ENCODE results near the gene IL36RN. TPM values are rescaled to one million over a fixed set of nuclear protein-coding genes. Genes with fewer than 3 reads are reported as not detected.
"Not testable (repeated sequence)": the region's sequence is repeated elsewhere in the genome, so short reads cannot be mapped to it uniquely, and the experiment has no call there.

The IL36RN gene
- total RNA-seq, 2 experiments from 2014 or later = not detected

DNA sequence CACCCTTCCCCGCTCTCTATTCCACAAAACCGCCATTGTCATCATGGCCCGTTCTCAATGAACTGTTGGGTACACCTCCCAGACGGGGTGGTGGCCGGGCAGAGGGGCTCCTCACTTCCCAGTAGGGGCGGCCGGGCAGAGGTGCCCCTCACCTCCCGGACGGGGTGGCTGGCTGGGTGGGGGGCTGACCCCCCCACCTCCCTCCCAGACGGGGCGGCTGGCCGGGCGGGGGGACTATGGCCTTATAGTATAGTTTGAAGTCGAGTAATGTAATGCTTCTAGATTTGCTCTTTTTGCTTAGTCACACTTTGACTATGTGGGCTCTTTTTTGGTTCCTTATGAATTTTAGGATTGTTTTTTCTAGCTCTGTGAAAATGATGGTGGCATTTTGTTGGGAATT is 37.3 kb downstream of the IL36RN start:
- H3K27ac Mint-ChIP-seq, H3K36me3 Mint-ChIP-seq: not testable (repeated sequence)

GRCh38 chr2:113096842-113097618 is 38.0 kb downstream of the IL36RN start:
- H3K27me3 Mint-ChIP-seq, H3K4me3 Mint-ChIP-seq, H3K36me3 Mint-ChIP-seq, H3K27ac Mint-ChIP-seq, DNase-seq: not testable (repeated sequence)
- H3K4me1 Mint-ChIP-seq = peaks cover 19% of the 10 kb centered on the region
- H3K9me3 Mint-ChIP-seq = peaks cover 17% of the 10 kb centered on the region

More for the DNA sequence above, 37.3 kb downstream of the IL36RN start:
- Mint-ChIP-seq H3K4me1 (peaks cover 19% of the 10 kb centered on the region), H3K9me3 (peaks cover 17% of the 10 kb centered on the region)
- DNase-seq, H3K27me3 Mint-ChIP-seq, H3K4me3 Mint-ChIP-seq: not testable (repeated sequence)

GRCh38 chr2:113098041-113098440 is 39.0 kb downstream of the IL36RN start:
- no peak for DNase-seq
- H3K27ac Mint-ChIP-seq = peak overlapping the region; percentile 46
- peak overlapping the region; percentile 20 for H3K4me3 Mint-ChIP-seq
- no peaks in the 10 kb centered on the region for H3K27me3 Mint-ChIP-seq
- peaks cover 6% of the 10 kb centered on the region for H3K36me3 Mint-ChIP-seq
- peaks cover 20% of the 10 kb centered on the region for H3K4me1 Mint-ChIP-seq
- peaks cover 21% of the 10 kb centered on the region for H3K9me3 Mint-ChIP-seq

DNA sequence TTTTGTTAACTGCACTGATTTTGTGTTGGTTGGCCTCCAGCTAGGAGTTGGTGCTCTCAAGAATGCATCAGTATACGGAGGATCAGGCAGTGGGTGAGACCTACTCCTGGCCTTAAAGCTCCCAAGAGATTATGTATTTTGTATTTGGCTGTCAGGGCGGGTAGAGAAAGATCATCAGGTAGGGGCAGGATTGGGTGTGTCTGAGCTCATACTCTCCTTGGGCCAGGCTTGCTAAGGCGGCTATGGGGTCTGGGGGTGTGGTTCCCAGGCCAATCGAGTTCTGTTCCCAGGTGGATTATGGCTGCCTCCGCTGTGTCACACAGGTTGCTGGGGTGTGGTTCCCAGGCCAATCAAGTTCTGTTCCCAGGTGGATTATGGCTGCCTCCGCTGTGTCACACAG is 39.5 kb downstream of the IL36RN start:
- Mint-ChIP-seq H3K4me1 (peaks cover 25% of the 10 kb centered on the region), H3K9me3 (peaks cover 25% of the 10 kb centered on the region), H3K27ac (peak overlapping the region; percentile 46), H3K27me3 (no peaks in the 10 kb centered on the region), H3K4me3 (peak overlapping the region; percentile 20), H3K36me3 (peaks cover 8% of the 10 kb centered on the region)
- no peak for DNase-seq

GRCh38 chr2:113102133-113102532 is 43.1 kb downstream of the IL36RN start:
- peaks cover 10% of the 10 kb centered on the region for H3K36me3 Mint-ChIP-seq
- H3K4me3 Mint-ChIP-seq = no peak overlapping the region
- H3K4me1 Mint-ChIP-seq = peaks cover 43% of the 10 kb centered on the region
- H3K27ac Mint-ChIP-seq = no peak overlapping the region
- no peak for DNase-seq
- peaks cover 23% of the 10 kb centered on the region for H3K9me3 Mint-ChIP-seq
- no peaks in the 10 kb centered on the region for H3K27me3 Mint-ChIP-seq

- peaks cover 6% of the 10 kb centered on the region for H3K36me3 Mint-ChIP-seq
- no peak for DNase-seq
- H3K27ac Mint-ChIP-seq = no peak overlapping the region
- H3K4me3 Mint-ChIP-seq = no peak overlapping the region
- peaks cover 32% of the 10 kb centered on the region for H3K4me1 Mint-ChIP-seq
- peaks cover 15% of the 10 kb centered on the region for H3K9me3 Mint-ChIP-seq
- no peaks in the 10 kb centered on the region for H3K27me3 Mint-ChIP-seq
Measured at GRCh38 chr2:113103277-113103676, 44.3 kb downstream of the IL36RN start.

GRCh38 chr2:113104054-113104611 is 45.1 kb downstream of the IL36RN start:
- Mint-ChIP-seq H3K27me3 (no peaks in the 10 kb centered on the region), H3K4me3 (no peak overlapping the region), H3K36me3 (peaks cover 6% of the 10 kb centered on the region), H3K9me3 (peaks cover 15% of the 10 kb centered on the region), H3K4me1 (peaks cover 29% of the 10 kb centered on the region), H3K27ac (peak overlapping the region; percentile 83)
- DNase-seq = peak; percentile 41

DNA sequence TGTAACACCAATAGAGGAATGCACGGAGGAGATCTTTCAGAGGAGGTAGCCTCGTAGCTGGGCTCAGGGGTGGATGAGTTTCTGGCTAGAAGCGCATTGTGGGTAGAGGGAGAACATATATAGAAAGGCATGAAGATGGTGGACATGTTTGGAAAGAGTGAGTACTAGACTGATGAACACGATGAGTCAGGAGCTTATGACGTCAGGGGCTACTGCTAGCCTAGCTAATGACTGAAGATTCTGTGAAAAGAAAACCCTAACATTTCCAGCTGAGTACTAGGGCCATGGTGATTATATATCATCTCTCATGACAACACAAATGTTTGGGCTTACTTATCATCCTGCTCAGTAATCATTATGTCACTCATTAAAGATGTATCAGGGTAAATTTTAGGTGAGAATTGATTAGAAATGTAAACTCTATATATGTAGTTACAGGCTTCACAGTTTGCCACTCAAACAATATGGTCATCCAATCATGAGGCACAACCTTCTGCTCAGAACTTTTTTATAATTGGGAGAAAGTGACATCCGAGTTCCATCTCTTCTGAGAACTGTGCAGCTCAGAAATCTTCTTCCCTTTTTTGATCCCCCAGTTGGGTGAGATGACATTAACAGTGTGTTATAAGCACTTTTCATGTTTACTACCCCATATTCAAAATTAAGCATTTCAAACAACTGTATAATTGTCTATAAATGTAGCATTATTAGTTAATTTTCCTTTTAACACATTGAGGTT is 46.2 kb downstream of the IL36RN start:
- Mint-ChIP-seq H3K9me3 (peaks cover 15% of the 10 kb centered on the region), H3K36me3 (peaks cover 6% of the 10 kb centered on the region), H3K4me1 (peaks cover 29% of the 10 kb centered on the region), H3K4me3 (no peak overlapping the region), H3K27ac (peak overlapping the region; percentile 83), H3K27me3 (peaks cover under 1% of the 10 kb centered on the region)
- peak; percentile 42 for DNase-seq

- H3K4me3 Mint-ChIP-seq = no peak overlapping the region
- H3K4me1 Mint-ChIP-seq = no peaks in the 10 kb centered on the region
- no peaks in the 10 kb centered on the region for H3K36me3 Mint-ChIP-seq
- no peak for DNase-seq
- no peak overlapping the region for H3K27ac Mint-ChIP-seq
- peaks cover 4% of the 10 kb centered on the region for H3K27me3 Mint-ChIP-seq
- no peaks in the 10 kb centered on the region for H3K9me3 Mint-ChIP-seq
Measured at GRCh38 chr2:113111121-113111520, 52.1 kb downstream of the IL36RN start.

DNA sequence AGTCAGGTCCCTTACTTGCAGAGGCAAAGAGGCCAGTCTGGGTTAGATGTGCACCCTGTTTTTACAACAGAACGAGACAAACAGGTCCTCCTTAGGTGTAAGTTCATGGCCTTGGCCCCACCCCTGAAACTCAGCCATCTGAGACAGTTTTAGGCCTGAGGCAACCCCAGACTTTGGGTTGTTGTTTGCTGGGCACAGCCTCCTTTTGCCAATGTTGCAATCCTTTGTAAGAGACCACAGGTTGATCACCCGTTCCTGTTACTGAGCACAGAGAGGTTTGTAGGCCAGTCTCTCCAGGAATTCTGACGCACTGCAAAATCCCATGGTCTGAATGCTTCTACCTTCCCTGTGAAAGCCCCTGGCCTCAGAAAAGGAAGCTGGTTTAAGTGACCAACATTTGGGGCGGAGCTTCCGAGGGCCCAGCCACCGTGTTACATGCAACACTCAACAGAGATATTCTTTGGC is 52.9 kb downstream of the IL36RN start:
- DNase-seq = no peak
- Mint-ChIP-seq H3K36me3 (no peaks in the 10 kb centered on the region), H3K9me3 (no peaks in the 10 kb centered on the region), H3K4me1 (peaks cover 5% of the 10 kb centered on the region), H3K27me3 (peaks cover 4% of the 10 kb centered on the region), H3K4me3 (no peak overlapping the region), H3K27ac (no peak overlapping the region)

DNA sequence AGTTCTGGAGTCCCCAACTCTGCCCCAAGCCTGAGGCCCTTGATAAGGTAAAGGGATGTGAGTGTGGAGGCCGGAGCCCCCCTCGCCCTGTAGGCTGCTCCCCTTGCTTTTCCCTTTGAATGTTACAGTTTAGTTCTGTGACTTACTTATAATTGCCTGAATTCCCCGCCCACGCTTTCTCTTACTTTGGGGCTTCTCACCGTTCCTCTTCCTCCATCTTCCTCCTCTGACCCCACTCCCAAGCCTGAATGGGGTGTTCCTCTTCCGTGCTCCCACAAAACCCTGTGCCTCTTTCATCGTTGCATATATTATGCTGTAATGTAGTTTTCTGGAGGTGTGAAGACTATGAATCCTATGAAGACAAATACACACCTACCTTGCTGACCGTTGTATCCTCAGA is 53.4 kb downstream of the IL36RN start:
- H3K4me3 Mint-ChIP-seq = no peak overlapping the region
- DNase-seq = no peak
- H3K4me1 Mint-ChIP-seq = peaks cover 11% of the 10 kb centered on the region
- no peaks in the 10 kb centered on the region for H3K36me3 Mint-ChIP-seq
- no peaks in the 10 kb centered on the region for H3K9me3 Mint-ChIP-seq
- peaks cover 4% of the 10 kb centered on the region for H3K27me3 Mint-ChIP-seq
- H3K27ac Mint-ChIP-seq = no peak overlapping the region

DNA sequence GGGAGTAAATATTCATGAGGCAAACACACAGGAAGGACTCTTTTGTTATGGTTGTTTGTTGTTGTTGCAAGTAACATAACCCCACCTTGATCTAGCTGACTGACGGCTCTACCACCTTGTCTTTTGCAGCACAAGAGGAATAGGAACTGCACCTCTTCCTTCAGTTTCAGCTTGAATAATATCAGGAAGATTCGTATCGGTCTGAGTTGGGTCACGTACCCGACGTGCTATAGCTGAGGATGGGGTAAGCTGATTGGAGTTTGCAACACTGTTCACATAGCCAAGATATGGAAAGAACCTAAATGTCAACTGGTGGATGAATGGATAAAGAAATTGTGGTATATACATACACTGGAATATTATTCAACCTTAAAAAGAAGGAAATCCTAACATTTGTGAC is 53.9 kb downstream of the IL36RN start:
- Mint-ChIP-seq H3K36me3 (no peaks in the 10 kb centered on the region), H3K27ac (no peak overlapping the region), H3K9me3 (no peaks in the 10 kb centered on the region), H3K4me3 (no peak overlapping the region), H3K4me1 (peaks cover 13% of the 10 kb centered on the region), H3K27me3 (peaks cover 4% of the 10 kb centered on the region)
- no peak for DNase-seq

DNA sequence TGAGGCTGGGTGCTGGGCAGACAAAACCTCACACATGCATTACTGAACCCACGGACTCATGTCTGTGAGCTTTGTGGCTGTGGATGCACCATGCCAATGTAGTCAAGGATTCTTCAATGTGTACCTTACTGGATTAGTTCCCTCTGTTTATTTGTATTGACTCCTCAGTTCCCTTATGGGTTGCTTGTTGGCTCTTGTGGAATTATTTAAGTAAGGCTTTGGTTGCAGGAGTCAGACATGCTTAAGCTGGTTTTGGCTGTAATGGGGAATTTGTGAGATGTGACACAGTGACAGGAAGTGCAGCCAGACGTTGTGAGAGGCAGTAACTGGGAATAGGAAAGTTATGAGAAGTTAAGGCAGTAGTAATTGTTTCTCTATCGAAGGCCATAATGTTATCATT is 54.8 kb downstream of the IL36RN start:
- Mint-ChIP-seq H3K27me3 (peaks cover 4% of the 10 kb centered on the region), H3K36me3 (no peaks in the 10 kb centered on the region), H3K4me1 (peaks cover 13% of the 10 kb centered on the region), H3K9me3 (no peaks in the 10 kb centered on the region), H3K4me3 (no peak overlapping the region), H3K27ac (no peak overlapping the region)
- no peak for DNase-seq
